Measurements from ENCODE around the gene IL11. TPM values are rescaled to one million over a fixed set of nuclear protein-coding genes. Genes with fewer than 3 reads are reported as not detected.
"Not testable (repeated sequence)": the region's sequence is repeated elsewhere in the genome, so short reads cannot be mapped to it uniquely, and the experiment has no call there.

IL11 gene
- total and polyA plus RNA-seq, 7 donors, result 0.06 TPM; not detected in 6

DNA sequence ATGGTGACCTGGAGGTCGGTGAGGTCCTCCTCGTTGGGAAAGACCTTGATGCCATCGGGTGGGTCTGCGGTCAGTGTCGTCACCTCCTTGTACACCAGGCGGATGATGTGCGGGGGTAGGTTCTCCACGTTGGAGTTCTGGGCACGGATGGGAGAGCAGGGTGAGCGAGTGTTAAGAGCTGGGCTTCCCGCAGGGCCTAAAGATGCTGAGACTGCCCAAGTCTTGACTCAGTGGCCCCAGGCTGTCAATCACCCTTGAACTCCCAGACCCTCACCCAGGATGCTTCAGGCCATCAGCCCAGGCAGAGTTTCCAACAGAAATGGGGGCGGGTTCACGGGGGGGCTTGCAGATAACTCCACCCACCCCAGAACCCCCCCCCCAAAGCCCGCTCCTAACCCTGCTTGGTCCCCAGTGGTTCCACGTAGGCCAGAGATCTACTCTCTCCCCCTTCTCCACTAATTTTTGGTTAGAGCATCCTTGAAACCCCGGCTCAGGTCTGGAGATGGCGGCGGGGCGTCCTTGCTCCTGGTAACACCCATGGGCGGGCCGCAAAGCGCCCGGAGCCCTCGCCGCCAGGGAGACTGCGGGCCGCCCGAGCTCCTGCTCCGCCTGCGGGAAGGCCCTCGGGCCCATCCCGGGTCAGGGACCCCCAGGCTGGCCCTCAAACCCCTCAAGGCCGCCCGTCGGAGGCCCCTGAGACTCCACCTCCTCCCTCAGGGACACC lies 36.7 kb upstream of the IL11 start:
- Histone ChIP-seq H3K27me3 (ENCODE audit: insufficient read depth in 3 of 3, low read length in 2 of 3) (no peaks in the 10 kb centered on the region), H3K4me3 (peak overlapping the region; percentile 73), H3K4me1 (no peaks in the 10 kb centered on the region), H3K36me3 (ENCODE audit: insufficient read depth in 1 of 2, low read depth in 1 of 2) (peaks cover 0 to 24% of the 10 kb centered on the region in 2 donors), H3K27ac (peak overlapping the region; percentile 92), H3K9me3 (no peaks in the 10 kb centered on the region)
- DNase-seq, result peak; percentile 38 to 40
- WGBS, 3 donors, result 15 to 21% (median 18%) methylated on average over 33 to 35 of the region's 35 CpGs
- TF ChIP-seq CTCF (IDR thresholded peaks at IDR 0.05), result no peak
- peak in 2 of 4 donors; percentile 1 for ATAC-seq
- intact Hi-C loops (cut with DNase I), result no loop called here

DNA sequence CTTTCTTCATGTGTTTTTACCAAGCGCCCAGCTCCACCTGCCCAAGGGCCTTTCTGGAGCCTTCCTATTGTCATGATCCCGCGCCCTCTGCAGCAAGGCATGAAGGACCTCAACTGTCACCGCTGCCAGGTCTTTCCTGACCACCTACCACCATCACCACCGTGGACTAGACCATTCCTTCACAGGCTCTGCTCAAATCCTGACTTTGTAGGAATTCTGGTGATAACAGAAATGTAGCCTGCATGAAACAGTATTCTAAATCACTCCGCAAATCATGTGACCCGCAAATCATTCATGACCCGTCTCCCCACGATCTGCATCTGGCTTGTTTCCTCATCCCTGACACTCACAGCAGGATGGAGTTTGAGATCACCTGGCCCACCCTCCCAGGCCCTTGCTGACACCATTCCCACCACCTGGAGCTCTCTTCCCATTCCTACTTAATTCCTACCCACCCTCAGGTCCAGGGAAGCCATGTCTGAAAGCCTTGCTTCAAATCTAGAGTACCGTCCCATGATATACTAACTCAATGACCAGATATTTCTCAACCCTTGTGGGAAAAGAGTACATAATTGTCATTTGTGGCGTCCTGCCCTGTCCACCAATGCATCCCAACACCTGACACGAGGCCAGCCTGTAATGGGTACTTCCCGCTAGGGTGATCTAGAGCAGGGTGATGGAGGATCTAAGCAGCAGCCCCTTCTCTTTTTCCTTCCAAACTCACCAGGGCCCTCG lies 36.0 kb upstream of the IL11 start:
- DNase-seq (peak in 1 of 2 donors; percentile 20), ATAC-seq (no peak)
- intact Hi-C loops (cut with DNase I), result no loop called here
- H3K27ac ChIP-seq, result no peak overlapping the region
- no peaks in the 10 kb centered on the region for H3K4me1 ChIP-seq
- no peaks in the 10 kb centered on the region for H3K27me3 ChIP-seq (ENCODE audit: insufficient read depth in 3 of 3, low read length in 2 of 3)
- peaks cover 0 to 30% of the 10 kb centered on the region in 2 donors for H3K36me3 ChIP-seq (ENCODE audit: insufficient read depth in 1 of 2, low read depth in 1 of 2)
- peak overlapping the region; percentile 73 for H3K4me3 ChIP-seq
- 77 to 84% (median 80%) methylated on average over 14 of the region's 14 CpGs for WGBS, 3 donors
- TF ChIP-seq CTCF (IDR thresholded peaks at IDR 0.05), result no peak
- no peaks in the 10 kb centered on the region for H3K9me3 ChIP-seq

GRCh38 chr19:55405638-55406037 lies 35.4 kb upstream of the IL11 start:
- Histone ChIP-seq H3K36me3 (ENCODE audit: insufficient read depth in 1 of 2, low read depth in 1 of 2) (peaks cover 0 to 34% of the 10 kb centered on the region in 2 donors), H3K27me3 (ENCODE audit: insufficient read depth in 3 of 3, low read length in 2 of 3) (no peaks in the 10 kb centered on the region), H3K4me3 (no peak overlapping the region), H3K27ac (no peak overlapping the region), H3K9me3 (no peaks in the 10 kb centered on the region), H3K4me1 (no peaks in the 10 kb centered on the region)
- ATAC-seq (no peak), DNase-seq (no peak)
- TF ChIP-seq CTCF (IDR thresholded peaks at IDR 0.05), result no peak
- WGBS, 3 donors, result 83 to 89% (median 87%) methylated on average over 5 of the region's 5 CpGs
- intact Hi-C loops (cut with DNase I), result no loop called here

- Histone ChIP-seq H3K36me3 (ENCODE audit: insufficient read depth in 1 of 2, low read depth in 1 of 2) (peaks cover 0 to 36% of the 10 kb centered on the region in 2 donors), H3K4me1 (no peaks in the 10 kb centered on the region), H3K9me3 (no peaks in the 10 kb centered on the region), H3K27me3 (ENCODE audit: insufficient read depth in 3 of 3, low read length in 2 of 3) (no peaks in the 10 kb centered on the region), H3K4me3 (no peak overlapping the region), H3K27ac (no peak overlapping the region)
- TF ChIP-seq CTCF (IDR thresholded peaks at IDR 0.05), result no peak
- WGBS, 3 donors, result 84 to 88% (median 87%) methylated on average over 2 of the region's 2 CpGs
- ATAC-seq (no peak), DNase-seq (no peak)
- intact Hi-C loops (cut with DNase I), result no loop called here
Observed at GRCh38 chr19:55402509-55402908, 32.2 kb upstream of the IL11 start.

DNA sequence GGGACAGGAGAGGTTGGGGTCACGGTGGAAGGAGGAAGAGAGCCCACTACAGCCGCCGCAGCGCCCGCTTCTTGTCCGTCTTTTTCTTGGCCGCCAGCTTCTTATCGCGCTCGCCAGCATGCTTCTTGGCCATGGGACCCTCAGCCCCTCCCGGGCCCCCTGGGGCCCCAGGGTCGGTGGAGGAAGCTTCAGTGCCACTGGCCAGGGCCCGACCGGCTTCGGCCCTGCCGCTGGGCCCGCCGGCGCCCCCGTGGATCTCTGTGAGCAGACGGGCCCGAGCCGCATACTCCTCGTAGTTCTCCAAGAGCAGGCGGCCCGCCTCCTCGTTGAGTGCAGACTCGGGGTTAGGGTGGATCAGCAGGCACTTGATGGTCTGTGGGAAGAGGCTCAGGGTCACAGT lies 31.1 kb upstream of the IL11 start:
- not testable (repeated sequence) for ATAC-seq, DNase-seq
- peaks cover 0 to 36% of the 10 kb centered on the region in 2 donors for H3K36me3 ChIP-seq (ENCODE audit: insufficient read depth in 1 of 2, low read depth in 1 of 2)

More for the DNA sequence above, 31.1 kb upstream of the IL11 start:
- 88 to 91% (median 90%) methylated on average over 13 to 22 of the region's 28 CpGs for WGBS, 3 donors
- H3K4me1 ChIP-seq; H3K27ac ChIP-seq; H3K4me3 ChIP-seq; H3K9me3 ChIP-seq; intact Hi-C loops (cut with DNase I); H3K27me3 ChIP-seq (ENCODE audit: insufficient read depth in 3 of 3, low read length in 2 of 3): not testable (repeated sequence)
